ENCODE measurements around the gene MDC1.

DNA sequence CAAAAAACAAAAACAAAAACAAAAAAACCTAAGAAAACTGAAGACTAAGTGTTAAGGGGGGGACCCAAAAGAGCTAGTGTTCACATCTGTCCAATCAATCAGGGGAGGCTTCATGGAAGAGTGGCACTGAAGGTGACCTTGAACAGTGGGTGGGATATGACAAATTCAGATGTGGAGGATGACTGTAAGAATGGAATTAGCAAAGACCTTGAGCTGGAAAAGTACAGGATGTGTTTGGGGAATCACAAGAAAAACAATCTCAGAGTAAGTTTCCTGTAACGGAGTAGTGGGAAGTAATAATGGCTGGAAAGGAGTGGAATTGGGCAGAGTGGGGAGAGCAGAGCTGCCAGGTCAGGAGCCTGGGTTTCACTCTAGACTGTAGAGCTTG is 30.2 kb upstream of the MDC1 start:
- TF ChIP-seq, protein P1, sequence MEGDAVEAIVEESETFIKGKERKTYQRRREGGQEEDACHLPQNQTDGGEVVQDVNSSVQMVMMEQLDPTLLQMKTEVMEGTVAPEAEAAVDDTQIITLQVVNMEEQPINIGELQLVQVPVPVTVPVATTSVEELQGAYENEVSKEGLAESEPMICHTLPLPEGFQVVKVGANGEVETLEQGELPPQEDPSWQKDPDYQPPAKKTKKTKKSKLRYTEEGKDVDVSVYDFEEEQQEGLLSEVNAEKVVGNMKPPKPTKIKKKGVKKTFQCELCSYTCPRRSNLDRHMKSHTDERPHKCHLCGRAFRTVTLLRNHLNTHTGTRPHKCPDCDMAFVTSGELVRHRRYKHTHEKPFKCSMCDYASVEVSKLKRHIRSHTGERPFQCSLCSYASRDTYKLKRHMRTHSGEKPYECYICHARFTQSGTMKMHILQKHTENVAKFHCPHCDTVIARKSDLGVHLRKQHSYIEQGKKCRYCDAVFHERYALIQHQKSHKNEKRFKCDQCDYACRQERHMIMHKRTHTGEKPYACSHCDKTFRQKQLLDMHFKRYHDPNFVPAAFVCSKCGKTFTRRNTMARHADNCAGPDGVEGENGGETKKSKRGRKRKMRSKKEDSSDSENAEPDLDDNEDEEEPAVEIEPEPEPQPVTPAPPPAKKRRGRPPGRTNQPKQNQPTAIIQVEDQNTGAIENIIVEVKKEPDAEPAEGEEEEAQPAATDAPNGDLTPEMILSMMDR (IDR thresholded peaks at IDR 0.05): no peak
- no peak for TF ChIP-seq POLR2A (IDR thresholded peaks at IDR 0.05)

All from esophagus squamous epithelium (tissue), 4 donors.